A549 (cell line): ENCODE measurements around the gene GORASP2. TPM values are rescaled to one million over a fixed set of nuclear protein-coding genes. Genes with fewer than 3 reads are reported as not detected.

Experiments used
- ATAC-seq, 2 experiments: fragments of 200-7000 bp in 1 of 2; fragments of >200 bp in 1 of 2; cut with Nextera tagmentation in 1 of 2; cut with Tn5 transposase in 1 of 2; 3 replicates each; pipeline versions ENCODE4 v1.8.0 to v1.9.1; 2018 to 2020; ENCODE audit warnings: mild to moderate bottlenecking in 1 of 2, moderate library complexity in 1 of 2
- CTCF ChIA-PET: fragments of 300-600 bp; sonication (Branson Sonifier 250); formaldehyde crosslinking; extraction: SDS; loops from one replicate; lab custom pipeline; 2021; ENCODE audit warnings: antibody characterized with exemption, inconsistent platforms; lab: Yijun Ruan, JAX
- POLR2A ChIA-PET: fragments of 350-600 bp; formaldehyde crosslinking; extraction: SDS; loops from one replicate; lab custom pipeline; 2021; ENCODE audit warnings: antibody characterized with exemption, inconsistent platforms; lab: Yijun Ruan, JAX
- DNase-seq, 2 experiments: peaks; one replicate each; pipeline versions ENCODE4 v3.0.0 to v3.0.0-alpha.2; 2011 to 2016; ENCODE audit warnings: low read depth in 1 of 2, low spot score in 1 of 2
- FAIRE-seq: peaks from 2 replicates; lab custom pipeline; 2011; peaks lifted over from hg19 to GRCh38; lab: Jason Lieb, UNC
- H3K27ac ChIP-seq, 2 experiments: fragments of >200 bp; sonication (Bioruptor Twin); formaldehyde crosslinking; 3 replicates each; pipeline ENCODE4 v1.5.1; 2016 to 2017
- H3K4me1 ChIP-seq: fragments of >200 bp; sonication (Bioruptor Twin); formaldehyde crosslinking; 3 replicates; pipeline ENCODE4 v1.6.1; 2016
- H3K4me2 ChIP-seq: fragments of >200 bp; sonication (Bioruptor Twin); formaldehyde crosslinking; 3 replicates; pipeline ENCODE4 v1.6.1; 2016
- H3K4me3 ChIP-seq: fragments of >200 bp; sonication (Bioruptor Twin); formaldehyde crosslinking; 3 replicates; pipeline ENCODE4 v1.5.1; 2016
- H3K9me3 ChIP-seq: fragments of >200 bp; sonication (Bioruptor Twin); formaldehyde crosslinking; 3 replicates; pipeline ENCODE4 v1.6.1; 2016
- CBX8 ChIP-seq: fragments of 200-600 bp; sonication (generic); IDR thresholded peaks from 2 replicates; pipeline ENCODE4 v1.6.1; 2016
- EP300 ChIP-seq, 2 experiments: fragments of >200 bp; sonication (Bioruptor Twin); formaldehyde crosslinking; IDR thresholded peaks; 2 replicates in 1 of 2; 3 replicates in 1 of 2; pipeline ENCODE4 v1.6.1; 2016 to 2017
- FOSB ChIP-seq: fragments of 250-450 bp; sonication (Bioruptor Pico); IDR thresholded peaks from 2 replicates; pipeline ENCODE4 v1.5.0; 2020; ENCODE audit warnings: mild to moderate bottlenecking, moderate library complexity
- FOXS1 ChIP-seq: fragments of 250-450 bp; sonication (Bioruptor Pico); IDR thresholded peaks from 2 replicates; pipeline ENCODE4 v1.5.0; 2020; ENCODE audit warnings: mild to moderate bottlenecking, moderate library complexity
- HDAC2 ChIP-seq: fragments of 200-600 bp; sonication (generic); IDR thresholded peaks from 2 replicates; pipeline ENCODE4 v1.6.1; 2016
- HOXA7 ChIP-seq: fragments of 250-450 bp; sonication (Bioruptor Pico); IDR thresholded peaks from 2 replicates; pipeline ENCODE4 v1.5.0; 2020; ENCODE audit warnings: mild to moderate bottlenecking, moderate library complexity
- HOXB13 ChIP-seq: fragments of 250-450 bp; sonication (Bioruptor Pico); IDR thresholded peaks from 2 replicates; pipeline ENCODE4 v1.5.0; 2020; ENCODE audit warnings: low read depth, mild to moderate bottlenecking, moderate library complexity
- HOXB5 ChIP-seq: fragments of 250-450 bp; sonication (Bioruptor Pico); IDR thresholded peaks from 2 replicates; pipeline ENCODE4 v1.5.0; 2020; ENCODE audit warnings: mild to moderate bottlenecking, moderate library complexity
- JUNB ChIP-seq: fragments of >200 bp; sonication (Bioruptor Twin); formaldehyde crosslinking; IDR thresholded peaks from 2 replicates; pipeline ENCODE4 v1.6.1; 2016
- KDM1A ChIP-seq: fragments of 200-600 bp; sonication (generic); IDR thresholded peaks from 2 replicates; pipeline ENCODE4 v1.6.1; 2016; ENCODE audit warnings: low read depth, mild to moderate bottlenecking
- MAFK ChIP-seq: fragments of 450-650 bp; IDR thresholded peaks from 2 replicates; pipeline ENCODE4 v1.6.1; 2014; ENCODE audit not compliant: partially characterized antibody
- MAZ ChIP-seq: fragments of 150-350 bp; IDR thresholded peaks from 2 replicates; pipeline ENCODE4 v1.6.1; 2014; ENCODE audit warnings: antibody characterized with exemption, low read depth, low read length, borderline replicate concordance
- MYC ChIP-seq: IDR thresholded peaks from 2 replicates; pipeline ENCODE4 v1.6.1; 2012; ENCODE audit warnings: mild to moderate bottlenecking, inconsistent platforms, low read length, improper control_type of control experiment, borderline replicate concordance
- NR3C1 ChIP-seq: fragments of >200 bp; sonication (Bioruptor Twin); formaldehyde crosslinking; IDR thresholded peaks from 3 replicates; pipeline ENCODE4 v1.6.1; 2017
- POLR2A ChIP-seq: IDR thresholded peaks from 2 replicates; pipeline ENCODE4 v1.6.1; 2012; ENCODE audit warnings: mild to moderate bottlenecking, low read length
- POLR2AphosphoS2 ChIP-seq: conservative IDR thresholded peaks from 2 replicates; pipeline ENCODE4 v1.6.1; 2012; ENCODE audit warnings: low read length, improper control_type of control experiment, inconsistent platforms
- RFX5 ChIP-seq: fragments of 450-650 bp; IDR thresholded peaks from 2 replicates; pipeline ENCODE4 v1.7.1; 2014; ENCODE audit warnings: antibody characterized with exemption, mild to moderate bottlenecking, moderate library complexity
- RNF2 ChIP-seq: fragments of 200-600 bp; sonication (generic); IDR thresholded peaks from 2 replicates; pipeline ENCODE4 v1.6.1; 2016; ENCODE audit warnings: low read depth, mild to moderate bottlenecking, antibody characterized with exemption, moderate library complexity, borderline replicate concordance
- TFCP2L1 ChIP-seq: fragments of 250-450 bp; sonication (Bioruptor Pico); IDR thresholded peaks from 2 replicates; pipeline ENCODE4 v1.5.0; 2021; ENCODE audit warnings: mild to moderate bottlenecking
- ZNF302 ChIP-seq: fragments of 250-450 bp; sonication (Bioruptor Pico); IDR thresholded peaks from 2 replicates; pipeline ENCODE4 v1.9.0; 2021; ENCODE audit warnings: inconsistent platforms, mild to moderate bottlenecking, moderate library complexity
- ZSCAN20 ChIP-seq: fragments of 250-450 bp; sonication (Bioruptor Pico); IDR thresholded peaks from 2 replicates; pipeline ENCODE4 v1.8.0; 2022; ENCODE audit warnings: mild to moderate bottlenecking, moderate library complexity
- WGBS: methylation state at CpG from one replicate; pipeline ENCODE4 v1.1.6; 2017; ENCODE audit errors: missing lambda C conversion rate; 5-methylcytosine and 5-hydroxymethylcytosine counted together
- polyA plus RNA-seq, 4 experiments: library from polyadenylated mRNA; depleted of rRNA in 3 of 4; stranded (reverse); fragments of >200 nt; fragmentation: RNase III in 1 of 4; extraction: RNeasy Plus Mini Kit Qiagen cat#74134 plus additional on column Dnase treatment in 1 of 4; gene quantifications; 2 replicates in 3 of 4; 3 replicates in 1 of 4; pipeline ENCODE4 v1.2.3, GENCODE V29; 2011 to 2017
- TF ChIP-seq, protein P1 (sequence below): fragments of 250-450 bp; sonication (Bioruptor Pico); IDR thresholded peaks from 2 replicates; pipeline ENCODE4 v1.5.0; 2021; ENCODE audit warnings: mild to moderate bottlenecking, moderate library complexity, borderline replicate concordance
- TF ChIP-seq, protein P2 (sequence below): fragments of >200 bp; sonication (Bioruptor Twin); formaldehyde crosslinking; IDR thresholded peaks from 3 replicates; pipeline ENCODE4 v1.5.1; 2016
- TF ChIP-seq, protein P3 (sequence below): IDR thresholded peaks from 2 replicates; pipeline ENCODE4 v1.6.1; 2012; ENCODE audit warnings: low read depth, borderline replicate concordance
- TF ChIP-seq, protein P4 (sequence below): IDR thresholded peaks from 2 replicates; pipeline ENCODE4 v1.6.1; 2012
- TF ChIP-seq, protein P5 (sequence below): IDR thresholded peaks from 2 replicates; pipeline ENCODE4 v1.6.1; 2012

The GORASP2 gene
- polyA plus RNA-seq, 2 of the 4 experiments (the other 2 are of a cell fraction), result 90.5 to 179 TPM

DNA sequence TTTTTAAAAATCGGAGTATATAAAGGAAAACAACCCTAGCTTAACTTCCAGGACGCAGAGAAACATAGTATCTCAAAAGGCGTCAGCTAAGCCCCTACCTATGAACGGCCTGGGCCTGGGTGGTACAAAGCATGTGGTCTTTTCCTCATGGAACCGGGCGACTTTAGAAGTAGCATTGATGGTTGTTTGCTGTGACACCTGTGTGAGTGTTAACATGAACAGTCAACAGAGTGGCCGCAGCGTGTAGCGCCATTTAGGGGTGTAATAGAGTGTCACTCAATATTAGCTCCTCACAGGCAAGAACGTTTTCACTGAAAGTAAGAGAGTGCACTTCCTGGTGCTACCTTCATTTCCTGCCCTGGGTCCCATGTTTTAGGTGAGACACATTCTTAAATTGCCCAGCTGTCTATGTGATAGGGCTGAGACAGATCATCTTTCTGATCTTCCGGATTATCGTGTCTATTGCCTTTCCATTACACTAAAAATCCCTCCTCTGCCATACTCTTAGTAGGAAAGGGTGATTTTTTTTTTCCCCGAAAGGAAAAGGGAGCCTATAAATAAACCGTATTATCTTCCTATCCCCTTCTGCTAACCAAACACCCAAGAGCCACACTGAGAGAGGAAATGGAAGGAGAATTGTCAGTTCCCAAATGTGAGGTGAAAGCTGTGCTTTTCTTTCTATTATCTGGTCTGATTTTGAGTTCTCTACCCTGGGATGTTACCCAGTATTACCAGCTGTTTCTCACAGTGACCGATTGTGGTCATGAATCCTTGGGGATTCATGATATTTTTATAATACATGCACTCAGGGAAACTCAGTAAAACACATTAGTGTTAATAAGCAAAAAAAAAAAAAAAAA lies 1.3 kb downstream of the GORASP2 start:
- peak overlapping the region; percentile 88 to 96 for H3K27ac ChIP-seq
- CTCF ChIA-PET, result interaction anchor here (1.1 to 2.7 kb wide), 15 partner anchors 8 to 503 kb away, joined by 3 to 29 read pairs (median 4); partner anchors contain the start of genes DCAF17 and METTL8
- ATAC-seq, result peak; percentile 32 to 45; a peak in 5 of 6 replicates

DNA sequence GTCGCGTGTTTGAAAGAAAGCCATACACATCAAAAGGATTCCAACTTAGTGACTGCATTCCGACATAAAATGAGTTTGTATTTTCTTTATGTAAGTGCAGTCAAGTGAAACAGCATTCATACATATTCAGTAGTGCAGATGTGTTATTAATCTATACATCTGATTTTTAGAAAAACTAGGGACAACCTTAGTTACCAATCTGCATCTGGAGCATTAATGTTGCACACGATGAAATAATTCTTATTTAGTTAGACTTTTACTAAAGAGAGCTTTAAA lies 1.9 kb downstream of the GORASP2 start:
- TF ChIP-seq RFX5, result no peak
- no peak for TF ChIP-seq POLR2A
- no peak for TF ChIP-seq FOXS1 (CRISPR knock-in tag)
- TF ChIP-seq, protein P1, sequence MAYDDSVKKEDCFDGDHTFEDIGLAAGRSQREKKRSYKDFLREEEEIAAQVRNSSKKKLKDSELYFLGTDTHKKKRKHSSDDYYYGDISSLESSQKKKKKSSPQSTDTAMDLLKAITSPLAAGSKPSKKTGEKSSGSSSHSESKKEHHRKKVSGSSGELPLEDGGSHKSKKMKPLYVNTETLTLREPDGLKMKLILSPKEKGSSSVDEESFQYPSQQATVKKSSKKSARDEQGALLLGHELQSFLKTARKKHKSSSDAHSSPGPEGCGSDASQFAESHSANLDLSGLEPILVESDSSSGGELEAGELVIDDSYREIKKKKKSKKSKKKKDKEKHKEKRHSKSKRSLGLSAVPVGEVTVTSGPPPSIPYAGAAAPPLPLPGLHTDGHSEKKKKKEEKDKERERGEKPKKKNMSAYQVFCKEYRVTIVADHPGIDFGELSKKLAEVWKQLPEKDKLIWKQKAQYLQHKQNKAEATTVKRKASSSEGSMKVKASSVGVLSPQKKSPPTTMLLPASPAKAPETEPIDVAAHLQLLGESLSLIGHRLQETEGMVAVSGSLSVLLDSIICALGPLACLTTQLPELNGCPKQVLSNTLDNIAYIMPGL (CRISPR knock-in tag), result no peak
- TF ChIP-seq, protein P2, sequence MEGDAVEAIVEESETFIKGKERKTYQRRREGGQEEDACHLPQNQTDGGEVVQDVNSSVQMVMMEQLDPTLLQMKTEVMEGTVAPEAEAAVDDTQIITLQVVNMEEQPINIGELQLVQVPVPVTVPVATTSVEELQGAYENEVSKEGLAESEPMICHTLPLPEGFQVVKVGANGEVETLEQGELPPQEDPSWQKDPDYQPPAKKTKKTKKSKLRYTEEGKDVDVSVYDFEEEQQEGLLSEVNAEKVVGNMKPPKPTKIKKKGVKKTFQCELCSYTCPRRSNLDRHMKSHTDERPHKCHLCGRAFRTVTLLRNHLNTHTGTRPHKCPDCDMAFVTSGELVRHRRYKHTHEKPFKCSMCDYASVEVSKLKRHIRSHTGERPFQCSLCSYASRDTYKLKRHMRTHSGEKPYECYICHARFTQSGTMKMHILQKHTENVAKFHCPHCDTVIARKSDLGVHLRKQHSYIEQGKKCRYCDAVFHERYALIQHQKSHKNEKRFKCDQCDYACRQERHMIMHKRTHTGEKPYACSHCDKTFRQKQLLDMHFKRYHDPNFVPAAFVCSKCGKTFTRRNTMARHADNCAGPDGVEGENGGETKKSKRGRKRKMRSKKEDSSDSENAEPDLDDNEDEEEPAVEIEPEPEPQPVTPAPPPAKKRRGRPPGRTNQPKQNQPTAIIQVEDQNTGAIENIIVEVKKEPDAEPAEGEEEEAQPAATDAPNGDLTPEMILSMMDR, result no peak
- TF ChIP-seq TFCP2L1 (CRISPR knock-in tag), result no peak
- TF ChIP-seq MAFK, result no peak
- no peak for TF ChIP-seq FOSB
- TF ChIP-seq RNF2, result no peak
- no peak for TF ChIP-seq CBX8
- TF ChIP-seq HOXA7 (CRISPR knock-in tag), result no peak
- no peak for FAIRE-seq
- no peak overlapping the region for H3K27ac ChIP-seq
- WGBS, result 58% methylated on average over 4 of the region's 4 CpGs
- no peak for DNase-seq
- H3K4me2 ChIP-seq, result peak overlapping the region; percentile 90
- no peaks in the 10 kb centered on the region for H3K9me3 ChIP-seq
- peaks cover 15% of the 10 kb centered on the region for H3K4me1 ChIP-seq
- peak overlapping the region; percentile 85 for H3K4me3 ChIP-seq
- ChIA-PET POLR2A (interaction anchor here (0.7 kb wide), 1 partner anchor 141 kb away, joined by 4 read pairs; no protein-coding TSS in a partner anchor), CTCF (interaction anchor here (1.2 to 2.7 kb wide), 3 partner anchors 42 to 486 kb away, joined by 3 to 6 read pairs (median 5); no protein-coding TSS in a partner anchor)
- no peak for ATAC-seq

More for the DNA sequence above, 1.3 kb downstream of the GORASP2 start:
- 10% methylated on average over 15 of the region's 15 CpGs for WGBS
- POLR2A ChIA-PET, result interaction anchor here (0.7 kb wide), 1 partner anchor 142 kb away, joined by 4 read pairs; no protein-coding TSS in a partner anchor
- Histone ChIP-seq H3K4me3 (peak overlapping the region; percentile 85), H3K4me1 (peaks cover 15% of the 10 kb centered on the region), H3K4me2 (peak overlapping the region; percentile 90), H3K9me3 (no peaks in the 10 kb centered on the region)
- no peak for FAIRE-seq
- peak; percentile 70 to 73 for DNase-seq
- TF ChIP-seq, protein P3, sequence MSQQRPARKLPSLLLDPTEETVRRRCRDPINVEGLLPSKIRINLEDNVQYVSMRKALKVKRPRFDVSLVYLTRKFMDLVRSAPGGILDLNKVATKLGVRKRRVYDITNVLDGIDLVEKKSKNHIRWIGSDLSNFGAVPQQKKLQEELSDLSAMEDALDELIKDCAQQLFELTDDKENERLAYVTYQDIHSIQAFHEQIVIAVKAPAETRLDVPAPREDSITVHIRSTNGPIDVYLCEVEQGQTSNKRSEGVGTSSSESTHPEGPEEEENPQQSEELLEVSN, result no peak
- no peak for TF ChIP-seq ZNF302 (CRISPR knock-in tag)
- TF ChIP-seq, protein P4, sequence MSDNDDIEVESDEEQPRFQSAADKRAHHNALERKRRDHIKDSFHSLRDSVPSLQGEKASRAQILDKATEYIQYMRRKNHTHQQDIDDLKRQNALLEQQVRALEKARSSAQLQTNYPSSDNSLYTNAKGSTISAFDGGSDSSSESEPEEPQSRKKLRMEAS, result peak; percentile 6; the same call in 1 of the 2 replicates
- TF ChIP-seq HOXB5 (CRISPR knock-in tag), result no peak
- TF ChIP-seq MYC, result no peak

DNA sequence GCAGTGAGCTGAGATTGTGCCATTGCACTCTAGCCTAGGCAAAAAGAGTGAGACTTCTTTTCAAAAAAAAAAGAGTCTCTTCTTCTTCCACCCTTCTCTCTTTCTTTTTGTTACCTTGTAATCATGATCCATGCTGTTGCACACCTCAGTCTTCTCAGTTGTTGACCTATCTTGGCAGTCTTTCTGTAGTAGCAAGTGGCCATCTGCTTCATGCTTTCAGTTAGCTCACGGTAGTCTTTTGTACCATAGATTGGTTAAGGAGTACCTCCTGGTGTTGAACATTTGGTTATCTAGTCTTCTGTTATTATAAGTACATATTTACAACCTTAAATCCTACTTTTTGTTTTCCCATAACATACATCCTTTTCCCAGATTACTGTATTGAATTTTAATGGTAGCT lies 3.1 kb downstream of the GORASP2 start:
- no peak overlapping the region for H3K4me2 ChIP-seq
- CTCF ChIA-PET, result interaction anchor here (1.2 kb wide), 1 partner anchor 12 kb away, joined by 3 read pairs; no protein-coding TSS in a partner anchor
- no peak for ATAC-seq
- no peaks in the 10 kb centered on the region for H3K9me3 ChIP-seq
- H3K4me3 ChIP-seq, result no peak overlapping the region
- DNase-seq, result no peak
- H3K4me1 ChIP-seq, result peaks cover 15% of the 10 kb centered on the region
- WGBS, result 93% methylated on average over 1 of the region's 1 CpG
- POLR2A ChIA-PET, result no interaction called here
- no peak for FAIRE-seq
- H3K27ac ChIP-seq, result no peak overlapping the region
- TF ChIP-seq ZSCAN20 (CRISPR knock-in tag), result no peak
- TF ChIP-seq TFCP2L1 (CRISPR knock-in tag), result no peak
- no peak for TF ChIP-seq JUNB
- no peak for TF ChIP-seq POLR2AphosphoS2
- no peak for TF ChIP-seq KDM1A
- no peak for TF ChIP-seq HOXB13 (CRISPR knock-in tag)
- TF ChIP-seq, protein P5, sequence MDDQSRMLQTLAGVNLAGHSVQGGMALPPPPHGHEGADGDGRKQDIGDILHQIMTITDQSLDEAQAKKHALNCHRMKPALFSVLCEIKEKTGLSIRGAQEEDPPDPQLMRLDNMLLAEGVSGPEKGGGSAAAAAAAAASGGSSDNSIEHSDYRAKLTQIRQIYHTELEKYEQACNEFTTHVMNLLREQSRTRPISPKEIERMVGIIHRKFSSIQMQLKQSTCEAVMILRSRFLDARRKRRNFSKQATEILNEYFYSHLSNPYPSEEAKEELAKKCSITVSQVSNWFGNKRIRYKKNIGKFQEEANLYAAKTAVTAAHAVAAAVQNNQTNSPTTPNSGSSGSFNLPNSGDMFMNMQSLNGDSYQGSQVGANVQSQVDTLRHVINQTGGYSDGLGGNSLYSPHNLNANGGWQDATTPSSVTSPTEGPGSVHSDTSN, result no peak
- no peak for TF ChIP-seq HDAC2
- no peak for TF ChIP-seq MAZ
- TF ChIP-seq NR3C1, result no peak
- no peak for TF ChIP-seq EP300 (IDR thresholded peaks at IDR 0.05)
